ENCODE results near the gene DNAJC9. TPM values are rescaled to one million over a fixed set of nuclear protein-coding genes. Genes with fewer than 3 reads are reported as not detected.
A peak's percentile ranks its signal among the peaks of the same experiment; 100 is the strongest.

DNAJC9 gene
- total and polyA plus RNA-seq, 2 experiments from 2014 or later: 19.8 to 21.1 TPM

GRCh38 chr10:73252445-73253224, 5.6 kb upstream of the DNAJC9 start, which contains the start of gene MRPS16:
TSS of gene MRPS16 (minus strand) at chr10:73252644. CDS start at chr10:73252482, 162 bp downstream.
- peak within 1 kb of the TSS; percentile 89 for H3K27ac ChIP-seq
- DNase-seq: peak; percentile 99
- H2AFZ ChIP-seq: peak within 1 kb of the TSS; percentile 88
- H3K27me3 ChIP-seq (replicated peaks; ENCODE audit: insufficient read depth): no peaks in the 10 kb centered on the region
- in situ Hi-C loops (cut with MboI): no loop called here
- WGBS, 2 experiments (ENCODE audit: low coverage in 1 of 2, low lambda C conversion rate in 2 of 2, missing lambda C conversion rate in 2 of 2): 1% methylated on average over 51 of the region's 51 CpGs
- peaks cover 10% of the 10 kb centered on the region; the same call in 1 of the 2 replicates for H3F3A ChIP-seq (ENCODE audit: insufficient read depth)
- H3K79me2 ChIP-seq (ENCODE audit: insufficient read depth): peaks cover 65% of the 10 kb centered on the region
- no peaks in the 10 kb centered on the region for H3K9me2 ChIP-seq (ENCODE audit: insufficient read depth)
- no peaks in the 10 kb centered on the region for H3K9me3 ChIP-seq (ENCODE audit: low read depth)
- H3K4me1 ChIP-seq (ENCODE audit: insufficient read depth): peaks cover 16% of the 10 kb centered on the region; the same call in 1 of the 2 replicates
- H4K20me1 ChIP-seq (ENCODE audit: insufficient read depth): no peaks in the 10 kb centered on the region
- H3K36me3 ChIP-seq (ENCODE audit: low read depth): no peaks in the 10 kb centered on the region; the same call in 1 of the 2 replicates
- peak within 1 kb of the TSS; percentile 99 for H3K4me2 ChIP-seq (ENCODE audit: unreplicated experiment)
- peak within 1 kb of the TSS; percentile 98 for H3K9ac ChIP-seq
- TF ChIP-seq EZH2 (IDR thresholded peaks at IDR 0.05; ENCODE audit: insufficient read depth, poor library complexity, severe bottlenecking): no peak
- no peak for TF ChIP-seq EZH2phosphoT487 (IDR thresholded peaks at IDR 0.05; ENCODE audit: insufficient read depth, low read depth)
- H3K4me3 ChIP-seq: peak within 1 kb of the TSS; percentile 96

GRCh38 chr10:73251683-73252444, 4.8 kb upstream of the DNAJC9 start:
- TF ChIP-seq EZH2 (IDR thresholded peaks at IDR 0.05; ENCODE audit: insufficient read depth, poor library complexity, severe bottlenecking) (no peak), EZH2phosphoT487 (IDR thresholded peaks at IDR 0.05; ENCODE audit: insufficient read depth, low read depth) (no peak)
- Histone ChIP-seq H3K9ac (peak overlapping the region; percentile 98), H4K20me1 (ENCODE audit: insufficient read depth) (no peaks in the 10 kb centered on the region), H2AFZ (peak overlapping the region; percentile 88), H3K27ac (peak overlapping the region; percentile 89), H3K9me3 (ENCODE audit: low read depth) (no peaks in the 10 kb centered on the region), H3K4me3 (peak overlapping the region; percentile 96), H3K9me2 (ENCODE audit: insufficient read depth) (no peaks in the 10 kb centered on the region), H3K4me1 (ENCODE audit: insufficient read depth) (peaks cover 18% of the 10 kb centered on the region; the same call in 1 of the 2 replicates), H3K36me3 (ENCODE audit: low read depth) (no peaks in the 10 kb centered on the region; the same call in 1 of the 2 replicates), H3F3A (ENCODE audit: insufficient read depth) (peaks cover 12% of the 10 kb centered on the region; the same call in 1 of the 2 replicates), H3K79me2 (ENCODE audit: insufficient read depth) (peaks cover 68% of the 10 kb centered on the region), H3K4me2 (ENCODE audit: unreplicated experiment) (peak overlapping the region; percentile 99), H3K27me3 (replicated peaks; ENCODE audit: insufficient read depth) (no peaks in the 10 kb centered on the region)
- WGBS, 2 experiments (ENCODE audit: low coverage in 1 of 2, low lambda C conversion rate in 2 of 2, missing lambda C conversion rate in 2 of 2): 7% methylated on average over 22 to 23 of the region's 23 CpGs
- DNase-seq: peak; percentile 95
- in situ Hi-C loops (cut with MboI): no loop called here

GRCh38 chr10:73248259-73248724, 1.2 kb upstream of the DNAJC9 start:
- in situ Hi-C loops (cut with MboI): no loop called here
- Histone ChIP-seq H3K9ac (no peak overlapping the region), H3K9me2 (ENCODE audit: insufficient read depth) (no peaks in the 10 kb centered on the region), H3K79me2 (ENCODE audit: insufficient read depth) (peaks cover 87% of the 10 kb centered on the region), H2AFZ (no peak overlapping the region; the same call in 1 of the 2 replicates), H3K4me2 (ENCODE audit: unreplicated experiment) (peak overlapping the region; percentile 85), H3K4me1 (ENCODE audit: insufficient read depth) (peaks cover 29% of the 10 kb centered on the region), H3K36me3 (ENCODE audit: low read depth) (peaks cover 8% of the 10 kb centered on the region), H3K9me3 (ENCODE audit: low read depth) (no peaks in the 10 kb centered on the region), H3K4me3 (no peak overlapping the region), H3F3A (ENCODE audit: insufficient read depth) (peaks cover 18% of the 10 kb centered on the region; the same call in 1 of the 2 replicates), H3K27me3 (replicated peaks; ENCODE audit: insufficient read depth) (no peaks in the 10 kb centered on the region), H4K20me1 (ENCODE audit: insufficient read depth) (no peaks in the 10 kb centered on the region), H3K27ac (0 out of 2 replicates have a peak overlapping the region, but pooled peaks have one; percentile 64)
- TF ChIP-seq EZH2 (IDR thresholded peaks at IDR 0.05; ENCODE audit: insufficient read depth, poor library complexity, severe bottlenecking) (no peak), EZH2phosphoT487 (IDR thresholded peaks at IDR 0.05; ENCODE audit: insufficient read depth, low read depth) (no peak)
- WGBS, 2 experiments (ENCODE audit: low coverage in 1 of 2, low lambda C conversion rate in 2 of 2, missing lambda C conversion rate in 2 of 2): 77 to 78% methylated on average over 5 of the region's 5 CpGs
- DNase-seq: no peak

Data from GM23248 (cell line).